Measurements from ENCODE around the gene POC1B. TPM values are rescaled to one million over a fixed set of nuclear protein-coding genes. Genes with fewer than 3 reads are reported as not detected.

Gene POC1B
- total RNA-seq, 1 donor from 2014 or later, result 15.3 TPM

DNA sequence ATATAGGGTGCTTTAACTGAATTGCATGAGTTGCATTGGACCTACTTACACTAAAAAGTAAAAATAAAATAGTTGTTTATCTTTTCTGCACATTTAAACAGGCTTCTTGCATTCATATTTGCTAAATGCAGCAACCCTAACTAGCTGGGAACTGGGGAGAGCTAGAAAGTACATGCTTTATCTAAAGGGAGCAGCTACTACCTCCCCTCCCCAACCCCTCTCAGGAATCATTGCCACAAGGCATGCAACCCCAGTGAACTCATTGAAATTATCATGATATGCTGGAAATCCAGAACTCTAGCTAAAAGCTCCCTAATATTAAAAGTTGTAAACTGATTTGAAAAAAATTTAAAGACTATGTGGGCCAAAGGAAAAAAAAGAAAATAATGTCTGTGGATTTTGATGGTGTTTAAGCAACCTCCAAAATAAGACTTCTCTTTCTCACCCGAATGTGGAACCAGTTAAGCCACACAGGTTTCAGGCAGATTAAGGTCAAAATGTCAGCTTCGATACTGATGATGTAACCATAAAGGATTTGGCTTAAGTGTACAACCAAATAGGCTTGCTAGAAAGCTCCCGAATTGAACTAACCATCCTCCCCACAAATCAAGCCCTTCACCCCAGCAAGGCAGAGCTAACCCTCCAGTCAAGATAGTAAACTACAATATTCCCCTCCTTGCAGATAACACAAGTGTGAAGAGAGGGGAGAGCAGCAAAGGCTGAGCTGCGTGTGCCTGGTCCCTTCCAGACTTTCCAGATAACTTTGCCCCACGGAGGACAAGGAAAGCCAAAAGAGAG, 13.8 kb upstream of the POC1B start:
- H3K4me1 Mint-ChIP-seq (ENCODE audit: unreplicated experiment), result peaks cover 31% of the 10 kb centered on the region
- no peak for TF ChIP-seq CTCF (conservative IDR thresholded peaks at IDR 0.05)
- H3K27ac Mint-ChIP-seq, result no peak overlapping the region
- no peaks in the 10 kb centered on the region for H3K36me3 Mint-ChIP-seq
- H3K9me3 Mint-ChIP-seq, result no peaks in the 10 kb centered on the region
- no peak overlapping the region for H3K4me3 Mint-ChIP-seq
- H3K27me3 Mint-ChIP-seq, result no peaks in the 10 kb centered on the region
- no peak for DNase-seq (ENCODE audit: extremely low spot score, unreplicated experiment)

- Mint-ChIP-seq H3K36me3 (no peaks in the 10 kb centered on the region), H3K4me3 (no peak overlapping the region), H3K4me1 (ENCODE audit: unreplicated experiment) (peaks cover 29% of the 10 kb centered on the region), H3K27ac (no peak overlapping the region), H3K9me3 (no peaks in the 10 kb centered on the region), H3K27me3 (no peaks in the 10 kb centered on the region)
- TF ChIP-seq CTCF (conservative IDR thresholded peaks at IDR 0.05), result no peak
- DNase-seq (ENCODE audit: extremely low spot score, unreplicated experiment), result no peak
Observed at GRCh38 chr12:89538897-89539296, 13.1 kb upstream of the POC1B start.

DNA sequence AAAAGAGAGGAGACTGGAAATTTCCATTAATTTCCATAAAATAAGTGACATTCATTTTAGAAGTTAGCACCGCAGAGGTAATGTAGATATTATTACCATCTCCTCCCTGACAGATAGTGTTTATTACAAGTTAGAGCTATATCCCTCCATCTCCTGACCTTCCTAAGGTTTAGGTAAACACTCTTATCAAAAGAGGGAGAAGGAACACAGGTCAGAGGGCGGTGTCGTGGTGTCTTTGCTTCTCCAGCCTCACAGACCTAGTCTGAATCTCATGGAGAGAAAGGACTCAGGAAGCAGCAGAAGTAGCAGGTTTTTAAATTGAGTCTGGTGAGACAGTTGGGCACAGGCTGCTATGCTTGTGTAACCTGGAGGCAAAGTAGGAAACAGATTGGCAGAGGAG, 11.5 kb upstream of the POC1B start:
- no peak overlapping the region for H3K27ac Mint-ChIP-seq
- H3K4me1 Mint-ChIP-seq (ENCODE audit: unreplicated experiment), result peaks cover 20% of the 10 kb centered on the region
- DNase-seq (ENCODE audit: extremely low spot score, unreplicated experiment), result no peak
- no peaks in the 10 kb centered on the region for H3K27me3 Mint-ChIP-seq
- no peak for TF ChIP-seq CTCF (conservative IDR thresholded peaks at IDR 0.05)
- H3K36me3 Mint-ChIP-seq, result no peaks in the 10 kb centered on the region
- H3K9me3 Mint-ChIP-seq, result no peaks in the 10 kb centered on the region
- H3K4me3 Mint-ChIP-seq, result no peak overlapping the region

DNA sequence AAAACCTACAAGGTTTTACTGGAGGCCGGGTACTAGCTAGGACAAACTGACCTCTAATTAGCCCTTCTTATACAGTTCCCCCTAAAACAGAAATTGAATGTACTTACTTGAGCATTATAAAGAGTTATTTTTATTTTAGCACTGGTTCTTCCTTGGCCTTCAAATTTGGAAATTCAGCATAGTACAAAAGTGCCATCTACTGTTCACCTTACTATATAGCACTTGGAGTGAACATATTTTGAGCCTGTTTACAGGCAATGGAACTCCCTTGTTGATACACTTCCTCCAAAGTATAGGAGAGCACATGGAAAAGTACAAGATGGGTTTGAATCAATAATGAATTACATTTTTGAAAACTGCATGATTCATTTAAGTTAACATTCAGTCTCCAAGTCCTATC, 3.9 kb upstream of the POC1B start:
- DNase-seq (ENCODE audit: extremely low spot score, unreplicated experiment), result no peak
- Mint-ChIP-seq H3K9me3 (no peaks in the 10 kb centered on the region), H3K4me3 (peak overlapping the region; percentile 53), H3K27ac (no peak overlapping the region), H3K4me1 (ENCODE audit: unreplicated experiment) (peaks cover 9% of the 10 kb centered on the region), H3K36me3 (no peaks in the 10 kb centered on the region), H3K27me3 (no peaks in the 10 kb centered on the region)
- TF ChIP-seq CTCF (conservative IDR thresholded peaks at IDR 0.05), result peak; percentile 82

GRCh38 chr12:89528434-89528833, 2.6 kb upstream of the POC1B start:
- H3K27me3 Mint-ChIP-seq, result no peaks in the 10 kb centered on the region
- H3K27ac Mint-ChIP-seq, result no peak overlapping the region
- peaks cover 4% of the 10 kb centered on the region for H3K36me3 Mint-ChIP-seq
- peaks cover 13% of the 10 kb centered on the region for H3K4me1 Mint-ChIP-seq (ENCODE audit: unreplicated experiment)
- no peak for DNase-seq (ENCODE audit: extremely low spot score, unreplicated experiment)
- H3K4me3 Mint-ChIP-seq, result peak overlapping the region; percentile 37
- no peak for TF ChIP-seq CTCF (conservative IDR thresholded peaks at IDR 0.05)
- H3K9me3 Mint-ChIP-seq, result no peaks in the 10 kb centered on the region
